ENCODE results near the gene AGPAT1.

DNA sequence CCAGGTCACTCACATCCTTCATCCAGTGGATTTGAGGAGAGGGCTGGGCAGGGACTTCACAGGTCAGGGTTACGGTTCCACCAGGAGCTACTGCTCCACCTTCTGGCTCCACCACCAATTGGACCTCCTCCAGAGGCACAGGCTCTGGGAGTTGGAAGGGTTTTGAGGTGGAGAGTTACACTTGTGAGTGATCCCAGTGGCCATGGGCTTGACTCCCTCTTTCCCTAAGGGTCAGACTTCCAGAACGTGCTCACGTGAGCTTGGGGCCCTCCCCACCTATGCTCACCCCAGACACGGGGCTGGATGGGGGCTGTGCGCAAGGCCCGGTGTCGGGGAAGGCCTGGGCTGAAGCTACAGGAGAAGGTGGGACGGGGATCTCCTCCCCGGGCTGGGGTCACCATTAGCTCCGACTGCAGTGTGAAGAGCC is 6.7 kb upstream of the AGPAT1 start:
- TF ChIP-seq, protein P1, sequence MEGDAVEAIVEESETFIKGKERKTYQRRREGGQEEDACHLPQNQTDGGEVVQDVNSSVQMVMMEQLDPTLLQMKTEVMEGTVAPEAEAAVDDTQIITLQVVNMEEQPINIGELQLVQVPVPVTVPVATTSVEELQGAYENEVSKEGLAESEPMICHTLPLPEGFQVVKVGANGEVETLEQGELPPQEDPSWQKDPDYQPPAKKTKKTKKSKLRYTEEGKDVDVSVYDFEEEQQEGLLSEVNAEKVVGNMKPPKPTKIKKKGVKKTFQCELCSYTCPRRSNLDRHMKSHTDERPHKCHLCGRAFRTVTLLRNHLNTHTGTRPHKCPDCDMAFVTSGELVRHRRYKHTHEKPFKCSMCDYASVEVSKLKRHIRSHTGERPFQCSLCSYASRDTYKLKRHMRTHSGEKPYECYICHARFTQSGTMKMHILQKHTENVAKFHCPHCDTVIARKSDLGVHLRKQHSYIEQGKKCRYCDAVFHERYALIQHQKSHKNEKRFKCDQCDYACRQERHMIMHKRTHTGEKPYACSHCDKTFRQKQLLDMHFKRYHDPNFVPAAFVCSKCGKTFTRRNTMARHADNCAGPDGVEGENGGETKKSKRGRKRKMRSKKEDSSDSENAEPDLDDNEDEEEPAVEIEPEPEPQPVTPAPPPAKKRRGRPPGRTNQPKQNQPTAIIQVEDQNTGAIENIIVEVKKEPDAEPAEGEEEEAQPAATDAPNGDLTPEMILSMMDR (IDR thresholded peaks at IDR 0.05), result no peak
- no peak for TF ChIP-seq EP300 (IDR thresholded peaks at IDR 0.05)
- TF ChIP-seq POLR2AphosphoS5 (IDR thresholded peaks at IDR 0.05), result no peak

All from stomach (tissue), 4 donors.